GM13976 (cell line): Measurements from ENCODE around the gene PKN2.

Experiments used
- DNase-seq: peaks from one replicate; pipeline ENCODE4 v3.0.0; 2012; ENCODE audit warnings: low spot score
- in situ Hi-C: fragments of 300-500 bp; cut with MboI; formaldehyde crosslinking; loops from one replicate; pipeline ENCODE4 v1.12.0; 2022; ENCODE audit warnings: low sequenced_read_pairs, mixed read lengths, inconsistent platforms; ENCODE audit not compliant: unreplicated experiment
- TF ChIP-seq, protein P1 (sequence below): IDR thresholded peaks from 2 replicates; pipeline ENCODE4 v1.5.1; 2012; ENCODE audit warnings: borderline replicate concordance, mild to moderate bottlenecking; ENCODE audit not compliant: insufficient read depth; ENCODE audit errors: extremely low read depth, missing control alignments, control extremely low read depth

Gene PKN2

DNA sequence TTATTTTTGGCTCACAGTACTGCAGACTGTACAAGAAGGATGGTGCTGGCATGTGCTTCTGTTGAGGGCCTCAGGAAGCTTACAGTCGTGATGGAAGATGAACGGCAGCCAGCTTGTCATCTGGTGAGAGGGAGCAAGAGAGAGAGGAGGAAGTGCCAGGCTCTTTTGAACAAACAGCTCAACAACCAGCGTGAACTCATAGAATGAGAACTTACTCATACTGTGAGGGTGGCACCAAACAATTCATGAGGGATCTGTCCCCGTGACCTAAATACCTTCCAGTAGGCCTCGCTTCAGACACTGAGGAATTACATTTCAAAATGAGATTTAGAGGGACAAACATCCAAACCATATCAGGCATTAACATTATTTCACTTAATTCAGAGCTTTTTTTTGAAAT lies 84.7 kb downstream of the PKN2 start:
- in situ Hi-C loops, result no loop called here
- DNase-seq, result no peak
- TF ChIP-seq, protein P1, sequence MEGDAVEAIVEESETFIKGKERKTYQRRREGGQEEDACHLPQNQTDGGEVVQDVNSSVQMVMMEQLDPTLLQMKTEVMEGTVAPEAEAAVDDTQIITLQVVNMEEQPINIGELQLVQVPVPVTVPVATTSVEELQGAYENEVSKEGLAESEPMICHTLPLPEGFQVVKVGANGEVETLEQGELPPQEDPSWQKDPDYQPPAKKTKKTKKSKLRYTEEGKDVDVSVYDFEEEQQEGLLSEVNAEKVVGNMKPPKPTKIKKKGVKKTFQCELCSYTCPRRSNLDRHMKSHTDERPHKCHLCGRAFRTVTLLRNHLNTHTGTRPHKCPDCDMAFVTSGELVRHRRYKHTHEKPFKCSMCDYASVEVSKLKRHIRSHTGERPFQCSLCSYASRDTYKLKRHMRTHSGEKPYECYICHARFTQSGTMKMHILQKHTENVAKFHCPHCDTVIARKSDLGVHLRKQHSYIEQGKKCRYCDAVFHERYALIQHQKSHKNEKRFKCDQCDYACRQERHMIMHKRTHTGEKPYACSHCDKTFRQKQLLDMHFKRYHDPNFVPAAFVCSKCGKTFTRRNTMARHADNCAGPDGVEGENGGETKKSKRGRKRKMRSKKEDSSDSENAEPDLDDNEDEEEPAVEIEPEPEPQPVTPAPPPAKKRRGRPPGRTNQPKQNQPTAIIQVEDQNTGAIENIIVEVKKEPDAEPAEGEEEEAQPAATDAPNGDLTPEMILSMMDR, result no peak

DNA sequence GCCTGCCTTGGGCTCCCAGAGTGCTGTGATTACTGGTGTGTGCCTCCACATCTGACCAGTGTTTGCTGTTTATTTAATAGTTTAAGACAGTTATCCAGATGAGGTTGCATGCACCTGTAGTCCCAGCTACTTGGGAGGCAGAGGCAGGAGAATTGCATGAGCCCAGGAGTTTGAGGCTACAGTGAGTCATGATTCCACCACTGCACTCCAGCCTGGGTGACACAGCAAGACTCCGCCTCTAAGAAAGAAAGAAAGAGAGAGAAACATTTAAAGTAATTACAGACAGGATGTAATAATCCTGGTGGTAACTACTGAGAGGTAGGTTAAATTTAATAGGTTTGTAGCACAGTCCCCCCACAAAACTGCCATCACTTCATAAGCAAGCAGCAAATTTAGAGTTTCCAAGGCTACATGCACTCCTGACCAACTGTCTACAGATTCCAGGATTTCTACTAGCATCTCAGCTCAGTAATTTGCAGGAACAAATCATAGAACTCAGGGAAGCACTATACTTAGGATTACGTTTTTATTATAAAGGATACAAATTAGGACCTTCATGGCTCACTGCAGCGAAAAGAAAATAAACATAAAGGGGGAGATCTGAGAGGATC lies 89.6 kb downstream of the PKN2 start:
- TF ChIP-seq, protein P1, result no peak
- no peak for DNase-seq
- in situ Hi-C loops, result no loop called here

DNA sequence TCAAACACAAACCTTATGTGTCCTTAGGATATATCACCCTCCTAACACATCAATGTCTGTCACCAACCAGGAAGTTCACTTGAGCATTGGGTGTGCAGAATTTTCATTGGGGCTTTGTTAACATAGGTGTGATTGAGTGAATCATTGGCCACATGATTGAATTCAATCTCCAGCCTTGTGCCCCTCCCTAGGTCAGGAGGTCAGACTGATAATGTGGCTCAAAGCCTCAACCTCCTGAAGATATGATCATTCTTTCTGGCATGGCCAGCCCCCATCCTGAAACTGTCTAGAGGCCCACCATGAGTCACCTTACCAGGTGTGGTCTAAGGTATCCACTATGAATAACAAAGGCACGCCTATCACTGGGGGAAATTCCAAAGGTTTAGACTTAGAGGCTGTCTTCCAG lies 90.1 kb downstream of the PKN2 start:
- no peak for DNase-seq
- in situ Hi-C loops, result no loop called here
- TF ChIP-seq, protein P1, result no peak

DNA sequence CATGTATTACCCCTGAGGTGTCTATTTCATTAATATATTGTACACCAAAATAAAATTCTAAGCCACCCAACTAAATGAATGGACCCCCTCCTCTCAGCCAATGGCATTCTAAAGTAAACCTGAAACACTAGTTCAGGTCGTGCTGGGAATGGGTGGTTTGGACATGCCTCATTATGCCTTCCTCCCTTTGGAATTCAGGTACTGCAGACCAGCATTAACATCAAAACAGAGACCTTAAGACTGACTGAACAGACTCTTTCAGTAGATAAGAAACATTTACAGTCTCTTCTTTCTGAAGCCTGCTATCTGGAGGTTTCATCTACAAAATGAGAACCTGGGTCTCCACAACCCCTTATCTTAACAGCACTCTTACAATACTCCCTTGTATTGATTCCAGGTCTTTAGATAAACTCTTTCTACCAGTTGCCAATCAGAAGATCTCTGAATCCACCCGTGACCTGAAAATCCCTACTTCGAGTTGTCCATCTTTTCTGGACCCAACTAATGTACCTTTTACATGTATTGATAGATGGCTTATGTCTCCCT lies 93.6 kb downstream of the PKN2 start:
- no peak for DNase-seq
- TF ChIP-seq, protein P1, result no peak
- in situ Hi-C loops, result no loop called here

DNA sequence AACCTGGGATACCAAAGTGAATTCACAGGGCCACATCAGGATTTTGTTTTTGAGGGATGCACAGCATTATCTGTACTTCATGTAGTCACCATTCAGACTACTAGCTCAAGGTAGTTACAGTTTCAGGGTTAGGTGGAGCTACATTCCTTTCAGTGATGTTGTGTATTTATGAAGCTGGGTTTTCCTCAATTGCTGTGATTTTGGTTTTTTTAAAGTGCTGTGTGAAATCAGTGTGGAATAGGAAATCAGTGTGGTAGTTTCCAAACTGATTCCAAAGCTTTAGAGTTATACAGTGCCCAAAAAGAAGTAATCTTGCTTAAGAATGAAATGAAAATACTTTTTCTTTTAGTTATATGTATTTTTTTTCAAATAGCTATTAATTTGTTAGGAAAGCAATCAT lies 95.8 kb downstream of the PKN2 start:
- TF ChIP-seq, protein P1, result no peak
- in situ Hi-C loops, result no loop called here
- no peak for DNase-seq

DNA sequence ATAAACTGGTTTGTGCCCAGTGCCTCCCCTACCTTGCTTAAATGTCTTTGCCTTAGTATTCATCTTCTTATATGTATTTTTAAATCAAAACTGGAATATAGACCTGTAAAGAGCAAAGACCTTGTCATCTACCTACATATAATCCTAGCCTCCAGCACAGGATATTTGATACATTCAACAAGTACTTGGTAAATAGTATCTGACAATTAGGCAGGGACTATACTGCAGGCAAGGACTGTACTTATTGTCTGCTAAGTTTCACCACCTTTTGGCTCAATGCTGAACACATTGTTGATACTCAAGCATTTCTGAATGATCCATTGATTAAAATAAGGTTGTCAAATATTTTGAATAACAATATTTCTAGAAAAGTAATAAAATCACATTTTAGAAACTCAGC lies 96.4 kb downstream of the PKN2 start:
- in situ Hi-C loops, result no loop called here
- TF ChIP-seq, protein P1, result no peak
- no peak for DNase-seq
